DND-41 (cell line): Measurements from ENCODE around the gene BOLL.

Experiments
- EZH2 ChIP-seq: IDR thresholded peaks from 3 replicates; pipeline ENCODE4 v1.6.1; 2012; ENCODE audit warnings: borderline replicate concordance, low read depth, mild to moderate bottlenecking, moderate library complexity, low read length, inconsistent platforms; ENCODE audit not compliant: severe bottlenecking
- TF ChIP-seq, protein P1 (sequence below): IDR thresholded peaks from 2 replicates; pipeline ENCODE4 v1.5.1; 2012; ENCODE audit warnings: borderline replicate concordance, low read length, moderate library complexity, mild to moderate bottlenecking; ENCODE audit not compliant: poor library complexity, severe bottlenecking; ENCODE audit errors: extremely low read depth

DNA sequence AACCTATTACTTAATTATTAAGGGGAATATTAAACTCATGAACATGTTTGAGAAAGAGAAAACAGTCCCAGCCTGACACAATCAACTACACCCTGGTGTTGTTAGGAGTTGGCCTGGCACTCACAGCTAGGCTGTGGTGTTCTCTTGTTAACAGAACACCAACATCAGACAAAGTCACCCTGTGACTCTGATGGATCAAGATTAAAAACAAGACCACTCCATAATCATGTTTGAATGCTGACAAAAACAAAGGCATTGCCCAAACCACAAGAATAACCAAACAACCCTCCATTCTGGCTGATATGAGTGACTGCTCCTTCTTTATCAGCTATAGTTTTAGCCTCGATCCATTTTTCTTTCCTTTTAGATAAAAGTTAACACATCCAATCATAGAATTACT is 3.0 kb downstream of the BOLL start:
- TF ChIP-seq, protein P1, sequence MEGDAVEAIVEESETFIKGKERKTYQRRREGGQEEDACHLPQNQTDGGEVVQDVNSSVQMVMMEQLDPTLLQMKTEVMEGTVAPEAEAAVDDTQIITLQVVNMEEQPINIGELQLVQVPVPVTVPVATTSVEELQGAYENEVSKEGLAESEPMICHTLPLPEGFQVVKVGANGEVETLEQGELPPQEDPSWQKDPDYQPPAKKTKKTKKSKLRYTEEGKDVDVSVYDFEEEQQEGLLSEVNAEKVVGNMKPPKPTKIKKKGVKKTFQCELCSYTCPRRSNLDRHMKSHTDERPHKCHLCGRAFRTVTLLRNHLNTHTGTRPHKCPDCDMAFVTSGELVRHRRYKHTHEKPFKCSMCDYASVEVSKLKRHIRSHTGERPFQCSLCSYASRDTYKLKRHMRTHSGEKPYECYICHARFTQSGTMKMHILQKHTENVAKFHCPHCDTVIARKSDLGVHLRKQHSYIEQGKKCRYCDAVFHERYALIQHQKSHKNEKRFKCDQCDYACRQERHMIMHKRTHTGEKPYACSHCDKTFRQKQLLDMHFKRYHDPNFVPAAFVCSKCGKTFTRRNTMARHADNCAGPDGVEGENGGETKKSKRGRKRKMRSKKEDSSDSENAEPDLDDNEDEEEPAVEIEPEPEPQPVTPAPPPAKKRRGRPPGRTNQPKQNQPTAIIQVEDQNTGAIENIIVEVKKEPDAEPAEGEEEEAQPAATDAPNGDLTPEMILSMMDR = no peak
- TF ChIP-seq EZH2 = no peak
